Ishikawa (cell line): ENCODE results near the gene ALDH5A1.

Source experiments
- CREB1 ChIP-seq: IDR thresholded peaks from 2 replicates; pipeline ENCODE4 v1.6.1; 2012; ENCODE audit warnings: low read depth
- YY1 ChIP-seq: IDR thresholded peaks from 2 replicates; pipeline ENCODE4 v1.6.1; 2012; ENCODE audit warnings: low read depth
- TF ChIP-seq, protein P1 (sequence below): IDR thresholded peaks from 2 replicates; pipeline ENCODE4 v1.6.1; 2012

DNA sequence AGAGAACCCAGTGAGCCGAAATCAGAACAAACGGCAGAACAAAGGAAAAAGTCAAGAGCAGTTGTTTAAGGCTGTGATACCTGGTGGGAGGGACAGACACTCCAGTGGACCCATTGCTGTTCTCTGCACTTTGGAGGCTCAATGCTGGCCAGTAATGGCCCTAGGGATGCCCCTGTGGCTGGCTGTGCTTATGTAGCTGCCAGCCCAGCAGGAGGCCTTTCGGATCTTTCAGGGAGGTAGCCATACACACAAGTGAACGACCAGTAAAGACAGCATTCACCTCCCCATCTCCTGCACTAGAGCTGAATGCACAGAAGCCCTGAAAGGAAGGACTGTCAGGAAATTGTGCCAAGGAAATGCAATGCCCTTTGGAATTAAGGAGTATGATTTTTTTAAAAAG is 39.7 kb upstream of the ALDH5A1 start:
- no peak for TF ChIP-seq YY1
- TF ChIP-seq, protein P1, sequence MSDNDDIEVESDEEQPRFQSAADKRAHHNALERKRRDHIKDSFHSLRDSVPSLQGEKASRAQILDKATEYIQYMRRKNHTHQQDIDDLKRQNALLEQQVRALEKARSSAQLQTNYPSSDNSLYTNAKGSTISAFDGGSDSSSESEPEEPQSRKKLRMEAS: no peak
- no peak for TF ChIP-seq CREB1
